Adipocyte (in vitro differentiated cells): ENCODE data around the gene ZNF783.

Experiments used
- DNase-seq: peaks from one replicate; pipeline ENCODE4 v3.0.0-alpha.2; 2015; ENCODE audit warnings: low read depth
- H3K27me3 ChIP-seq: replicated peaks from 2 replicates; pipeline ENCODE4 v1.7.0; 2013; ENCODE audit warnings: mild to moderate bottlenecking, low read length, moderate library complexity; ENCODE audit not compliant: control insufficient read depth, insufficient read depth
- H3K36me3 ChIP-seq: 2 replicates; pipeline ENCODE4 v1.7.0; 2013; ENCODE audit warnings: low read length, mild to moderate bottlenecking, moderate library complexity; ENCODE audit not compliant: control insufficient read depth, insufficient read depth, severe bottlenecking
- H3K4me1 ChIP-seq: 2 replicates; pipeline ENCODE4 v1.7.0; 2013; ENCODE audit warnings: mild to moderate bottlenecking, low read length, moderate library complexity; ENCODE audit not compliant: control insufficient read depth, insufficient read depth
- H3K4me3 ChIP-seq: 2 replicates; pipeline ENCODE4 v1.7.0; 2013; ENCODE audit warnings: mild to moderate bottlenecking, low read length, moderate library complexity
- H3K9ac ChIP-seq: 2 replicates; pipeline ENCODE4 v1.7.0; 2013; ENCODE audit warnings: mild to moderate bottlenecking, low read length, moderate library complexity
- H3K9me3 ChIP-seq: 2 replicates; pipeline ENCODE4 v1.7.0; 2013; ENCODE audit warnings: mild to moderate bottlenecking, low read length, moderate library complexity; ENCODE audit not compliant: control insufficient read depth

The ZNF783 gene

GRCh38 chr7:149261829-149262617 is at the start of gene ZNF783:
ZNF783 (plus strand) TSS chr7:149262196; CDS start chr7:149262334, 138 bp downstream.
- Histone ChIP-seq H3K36me3 (peaks cover 20% of the 10 kb centered on the region), H3K9me3 (no peaks in the 10 kb centered on the region), H3K9ac (peak within 1 kb of the TSS; percentile 92), H3K4me3 (peak within 1 kb of the TSS; percentile 85), H3K27me3 (no peaks in the 10 kb centered on the region), H3K4me1 (peaks cover 16% of the 10 kb centered on the region)
- peak; percentile 96 for DNase-seq

- Histone ChIP-seq H3K9me3 (no peaks in the 10 kb centered on the region), H3K36me3 (peaks cover 97% of the 10 kb centered on the region)
- no peak for DNase-seq
Observed at GRCh38 chr7:149214020-149214720, 47.8 kb upstream of the ZNF783 start.

GRCh38 chr7:149216402-149216801 is 45.6 kb upstream of the ZNF783 start:
- Histone ChIP-seq H3K9me3 (no peaks in the 10 kb centered on the region), H3K4me1 (peaks cover 20% of the 10 kb centered on the region), H3K4me3 (no peak overlapping the region), H3K36me3 (peaks cover 81% of the 10 kb centered on the region), H3K9ac (no peak overlapping the region), H3K27me3 (no peaks in the 10 kb centered on the region)
- DNase-seq: no peak

More at GRCh38 chr7:149214020-149214720, 47.8 kb upstream of the ZNF783 start:
- Histone ChIP-seq H3K9ac (peak overlapping the region; percentile 2), H3K4me1 (peaks cover 20% of the 10 kb centered on the region), H3K27me3 (no peaks in the 10 kb centered on the region), H3K4me3 (no peak overlapping the region)

- no peak overlapping the region for H3K9ac ChIP-seq
- no peaks in the 10 kb centered on the region for H3K9me3 ChIP-seq
- H3K4me1 ChIP-seq: peaks cover 20% of the 10 kb centered on the region
- no peak for DNase-seq
- H3K27me3 ChIP-seq: no peaks in the 10 kb centered on the region
- H3K36me3 ChIP-seq: peaks cover 76% of the 10 kb centered on the region
- no peak overlapping the region for H3K4me3 ChIP-seq
Observed at GRCh38 chr7:149217570-149217969, 44.4 kb upstream of the ZNF783 start.

GRCh38 chr7:149218469-149219420 is 43.3 kb upstream of the ZNF783 start:
- H3K27me3 ChIP-seq: no peaks in the 10 kb centered on the region
- peaks cover 64% of the 10 kb centered on the region for H3K36me3 ChIP-seq
- H3K9me3 ChIP-seq: no peaks in the 10 kb centered on the region
- H3K4me1 ChIP-seq: peaks cover 14% of the 10 kb centered on the region
- no peak overlapping the region for H3K9ac ChIP-seq
- no peak overlapping the region for H3K4me3 ChIP-seq
- no peak for DNase-seq

- Histone ChIP-seq H3K27me3 (no peaks in the 10 kb centered on the region), H3K9ac (no peak overlapping the region), H3K36me3 (peaks cover 61% of the 10 kb centered on the region), H3K4me3 (no peak overlapping the region), H3K9me3 (no peaks in the 10 kb centered on the region), H3K4me1 (peaks cover 4% of the 10 kb centered on the region)
- DNase-seq: peak; percentile 66
Observed at GRCh38 chr7:149220534-149220933, 41.5 kb upstream of the ZNF783 start.

- no peak for DNase-seq
- Histone ChIP-seq H3K4me1 (peaks cover 12% of the 10 kb centered on the region), H3K27me3 (no peaks in the 10 kb centered on the region), H3K4me3 (no peak overlapping the region), H3K9me3 (no peaks in the 10 kb centered on the region), H3K9ac (no peak overlapping the region), H3K36me3 (peaks cover 41% of the 10 kb centered on the region)
Observed at GRCh38 chr7:149223176-149223575, 38.8 kb upstream of the ZNF783 start.

- Histone ChIP-seq H3K9ac (no peak overlapping the region), H3K9me3 (no peaks in the 10 kb centered on the region), H3K27me3 (no peaks in the 10 kb centered on the region), H3K36me3 (peaks cover 35% of the 10 kb centered on the region), H3K4me3 (no peak overlapping the region), H3K4me1 (peaks cover 13% of the 10 kb centered on the region)
- no peak for DNase-seq
Observed at GRCh38 chr7:149223761-149224160, 38.2 kb upstream of the ZNF783 start.

GRCh38 chr7:149224352-149224751 is 37.6 kb upstream of the ZNF783 start:
- Histone ChIP-seq H3K9me3 (no peaks in the 10 kb centered on the region), H3K4me1 (peaks cover 19% of the 10 kb centered on the region), H3K27me3 (no peaks in the 10 kb centered on the region), H3K4me3 (no peak overlapping the region), H3K36me3 (peaks cover 30% of the 10 kb centered on the region), H3K9ac (no peak overlapping the region)
- DNase-seq: no peak

GRCh38 chr7:149225106-149225505 is 36.9 kb upstream of the ZNF783 start:
- Histone ChIP-seq H3K9ac (no peak overlapping the region), H3K4me1 (peaks cover 21% of the 10 kb centered on the region), H3K27me3 (no peaks in the 10 kb centered on the region), H3K9me3 (no peaks in the 10 kb centered on the region), H3K4me3 (no peak overlapping the region), H3K36me3 (peaks cover 30% of the 10 kb centered on the region)
- no peak for DNase-seq

- H3K4me3 ChIP-seq: no peak overlapping the region
- no peak for DNase-seq
- peaks cover 30% of the 10 kb centered on the region for H3K36me3 ChIP-seq
- H3K4me1 ChIP-seq: peaks cover 18% of the 10 kb centered on the region
- H3K9me3 ChIP-seq: no peaks in the 10 kb centered on the region
- no peaks in the 10 kb centered on the region for H3K27me3 ChIP-seq
- no peak overlapping the region for H3K9ac ChIP-seq
Observed at GRCh38 chr7:149225656-149226055, 36.3 kb upstream of the ZNF783 start.
